NK-92 (cell line): ENCODE results near the gene MALAT1.

ENCODE experiments used
- DNase-seq: peaks from one replicate; lab custom pipeline; 2025; ENCODE audit not compliant: unreplicated experiment; lab: John Stamatoyannopoulos, UW

MALAT1 gene

GRCh38 chr11:65537620-65538231, 38.9 kb downstream of the MALAT1 start:
- DNase-seq, result no peak

GRCh38 chr11:65538232-65538914, 39.5 kb downstream of the MALAT1 start:
- no peak for DNase-seq

GRCh38 chr11:65538915-65539743, 40.3 kb downstream of the MALAT1 start:
- no peak for DNase-seq

- DNase-seq, result no peak
Observed at GRCh38 chr11:65539744-65540289, 41.0 kb downstream of the MALAT1 start.

GRCh38 chr11:65540290-65541092, 41.6 kb downstream of the MALAT1 start:
- no peak for DNase-seq

GRCh38 chr11:65541093-65541982, 42.5 kb downstream of the MALAT1 start:
- no peak for DNase-seq

- no peak for DNase-seq
Observed at GRCh38 chr11:65542738-65543390, 44.0 kb downstream of the MALAT1 start.

GRCh38 chr11:65545853-65546216, 47.0 kb downstream of the MALAT1 start:
- no peak for DNase-seq

- DNase-seq, result peak; percentile 81
Observed at GRCh38 chr11:65546217-65546958, 47.5 kb downstream of the MALAT1 start.

- no peak for DNase-seq
Observed at GRCh38 chr11:65547446-65548125, 48.7 kb downstream of the MALAT1 start.

- no peak for DNase-seq
Observed at GRCh38 chr11:65548395-65548794, 49.5 kb downstream of the MALAT1 start.

- no peak for DNase-seq
Observed at GRCh38 chr11:65549096-65549495, 50.3 kb downstream of the MALAT1 start.

- no peak for DNase-seq
Observed at GRCh38 chr11:65551572-65552387, 52.9 kb downstream of the MALAT1 start.

GRCh38 chr11:65552388-65552951, 53.6 kb downstream of the MALAT1 start:
- no peak for DNase-seq

GRCh38 chr11:65553301-65554001, 54.6 kb downstream of the MALAT1 start:
- DNase-seq, result no peak

GRCh38 chr11:65554057-65554818, 55.4 kb downstream of the MALAT1 start:
- no peak for DNase-seq
